ENCODE data around the gene TTC22.

The TTC22 gene

DNA sequence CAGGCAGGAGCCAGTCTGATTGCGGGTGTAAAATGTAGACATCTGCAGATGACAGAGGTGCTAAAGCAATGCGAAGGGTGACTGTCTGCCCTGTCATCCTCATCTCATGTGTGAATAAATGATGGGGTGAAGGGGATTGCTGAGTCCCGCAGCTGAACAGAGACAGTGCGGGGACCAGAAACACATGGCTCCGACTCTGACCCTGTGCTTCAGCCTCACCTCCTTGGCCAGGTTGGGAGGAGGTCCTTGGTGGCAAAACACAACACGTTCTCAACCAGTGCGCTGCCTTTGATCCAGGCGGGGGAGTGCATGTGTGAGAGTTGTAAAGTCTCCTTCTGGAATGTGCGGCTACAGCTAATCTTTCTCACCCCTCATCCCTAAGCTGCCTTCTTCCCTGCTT is 32.0 kb upstream of the TTC22 start:
- Histone ChIP-seq H3K79me2 (ENCODE audit: insufficient read depth, low read depth) (no peaks in the 10 kb centered on the region), H3K36me3 (ENCODE audit: insufficient read depth) (no peaks in the 10 kb centered on the region), H3K4me3 (IDR thresholded peaks at IDR 0.05; ENCODE audit: insufficient read depth, low read depth, low read length) (no peak overlapping the region), H3K27me3 (ENCODE audit: insufficient read depth, low read depth) (no peaks in the 10 kb centered on the region), H4K20me1 (ENCODE audit: insufficient read depth) (no peaks in the 10 kb centered on the region), H3K9ac (no peak overlapping the region), H3K4me1 (ENCODE audit: low read depth, poor library complexity, severe bottlenecking) (no peaks in the 10 kb centered on the region), H2AFZ (ENCODE audit: low read depth) (no peak overlapping the region), H3K27ac (no peak overlapping the region), H3K4me2 (no peak overlapping the region)
- TF ChIP-seq, protein P1, sequence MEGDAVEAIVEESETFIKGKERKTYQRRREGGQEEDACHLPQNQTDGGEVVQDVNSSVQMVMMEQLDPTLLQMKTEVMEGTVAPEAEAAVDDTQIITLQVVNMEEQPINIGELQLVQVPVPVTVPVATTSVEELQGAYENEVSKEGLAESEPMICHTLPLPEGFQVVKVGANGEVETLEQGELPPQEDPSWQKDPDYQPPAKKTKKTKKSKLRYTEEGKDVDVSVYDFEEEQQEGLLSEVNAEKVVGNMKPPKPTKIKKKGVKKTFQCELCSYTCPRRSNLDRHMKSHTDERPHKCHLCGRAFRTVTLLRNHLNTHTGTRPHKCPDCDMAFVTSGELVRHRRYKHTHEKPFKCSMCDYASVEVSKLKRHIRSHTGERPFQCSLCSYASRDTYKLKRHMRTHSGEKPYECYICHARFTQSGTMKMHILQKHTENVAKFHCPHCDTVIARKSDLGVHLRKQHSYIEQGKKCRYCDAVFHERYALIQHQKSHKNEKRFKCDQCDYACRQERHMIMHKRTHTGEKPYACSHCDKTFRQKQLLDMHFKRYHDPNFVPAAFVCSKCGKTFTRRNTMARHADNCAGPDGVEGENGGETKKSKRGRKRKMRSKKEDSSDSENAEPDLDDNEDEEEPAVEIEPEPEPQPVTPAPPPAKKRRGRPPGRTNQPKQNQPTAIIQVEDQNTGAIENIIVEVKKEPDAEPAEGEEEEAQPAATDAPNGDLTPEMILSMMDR (conservative IDR thresholded peaks at IDR 0.05; ENCODE audit: low read depth, low read length), result no peak

DNA sequence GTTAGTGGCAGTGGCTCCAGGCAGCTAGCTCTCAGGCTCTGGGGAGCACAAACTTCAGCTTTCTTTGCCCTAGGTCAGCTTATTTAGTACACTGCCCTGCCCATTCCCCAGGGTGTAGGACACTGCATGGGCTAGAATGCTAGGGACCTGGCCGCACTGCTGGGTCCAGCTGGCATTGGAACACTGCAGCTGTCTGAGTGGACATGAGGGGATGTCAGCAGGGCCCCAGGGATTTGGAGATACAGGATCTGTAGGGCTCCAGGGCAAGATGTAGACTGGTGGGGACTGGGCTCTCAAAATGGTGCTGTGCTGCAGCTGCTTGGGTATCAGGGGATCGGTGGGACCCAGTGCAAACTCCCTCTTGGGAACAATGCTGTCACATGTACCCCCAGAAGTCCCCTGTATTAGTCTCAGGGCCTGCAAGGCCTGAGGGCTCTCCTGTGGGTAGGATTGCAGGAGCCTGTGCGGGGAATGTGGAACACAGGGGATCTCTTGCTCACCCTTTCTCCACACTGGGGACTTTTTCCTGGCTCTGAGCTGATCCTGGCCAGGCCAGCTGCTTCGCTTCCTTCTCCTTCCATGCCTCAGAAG is 25.2 kb upstream of the TTC22 start:
- TF ChIP-seq, protein P1 (conservative IDR thresholded peaks at IDR 0.05; ENCODE audit: low read depth, low read length), result no peak
- Histone ChIP-seq H3K36me3 (ENCODE audit: insufficient read depth) (no peaks in the 10 kb centered on the region), H3K4me1 (ENCODE audit: low read depth, poor library complexity, severe bottlenecking) (no peaks in the 10 kb centered on the region), H3K9ac (no peak overlapping the region), H3K4me2 (no peak overlapping the region), H2AFZ (ENCODE audit: low read depth) (no peak overlapping the region), H3K4me3 (IDR thresholded peaks at IDR 0.05; ENCODE audit: insufficient read depth, low read depth, low read length) (no peak overlapping the region), H3K27ac (no peak overlapping the region), H4K20me1 (ENCODE audit: insufficient read depth) (no peaks in the 10 kb centered on the region), H3K27me3 (ENCODE audit: insufficient read depth, low read depth) (no peaks in the 10 kb centered on the region), H3K79me2 (ENCODE audit: insufficient read depth, low read depth) (no peaks in the 10 kb centered on the region)

DNA sequence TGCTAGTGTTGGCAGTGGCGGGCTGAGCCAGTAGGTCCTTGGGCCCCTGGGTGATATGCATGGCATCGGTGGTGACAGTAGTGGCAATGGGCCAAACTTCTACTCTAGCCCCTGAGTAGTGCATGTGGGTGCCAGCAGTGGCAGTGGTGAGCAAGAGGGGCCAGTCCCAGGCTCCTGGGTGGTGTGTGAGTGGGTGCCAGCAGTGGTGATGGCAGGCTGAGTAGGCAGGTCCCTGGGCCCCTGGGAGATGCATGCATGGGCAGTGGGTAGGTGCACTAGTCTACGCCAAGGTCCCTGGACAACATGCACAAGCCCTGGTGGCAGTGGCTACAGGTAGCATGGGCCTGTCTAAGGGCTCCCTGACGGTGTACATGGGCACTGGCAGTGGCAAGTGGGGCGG is 24.6 kb upstream of the TTC22 start:
- no peaks in the 10 kb centered on the region for H3K4me1 ChIP-seq (ENCODE audit: low read depth, poor library complexity, severe bottlenecking)
- H2AFZ ChIP-seq (ENCODE audit: low read depth), result no peak overlapping the region
- no peaks in the 10 kb centered on the region for H4K20me1 ChIP-seq (ENCODE audit: insufficient read depth)
- H3K4me2 ChIP-seq, result no peak overlapping the region
- H3K36me3 ChIP-seq (ENCODE audit: insufficient read depth), result no peaks in the 10 kb centered on the region
- H3K79me2 ChIP-seq (ENCODE audit: insufficient read depth, low read depth), result no peaks in the 10 kb centered on the region
- H3K4me3 ChIP-seq (IDR thresholded peaks at IDR 0.05; ENCODE audit: insufficient read depth, low read depth, low read length), result no peak overlapping the region
- TF ChIP-seq, protein P1 (conservative IDR thresholded peaks at IDR 0.05; ENCODE audit: low read depth, low read length), result no peak
- H3K27me3 ChIP-seq (ENCODE audit: insufficient read depth, low read depth), result no peaks in the 10 kb centered on the region
- no peak overlapping the region for H3K27ac ChIP-seq
- H3K9ac ChIP-seq, result no peak overlapping the region

DNA sequence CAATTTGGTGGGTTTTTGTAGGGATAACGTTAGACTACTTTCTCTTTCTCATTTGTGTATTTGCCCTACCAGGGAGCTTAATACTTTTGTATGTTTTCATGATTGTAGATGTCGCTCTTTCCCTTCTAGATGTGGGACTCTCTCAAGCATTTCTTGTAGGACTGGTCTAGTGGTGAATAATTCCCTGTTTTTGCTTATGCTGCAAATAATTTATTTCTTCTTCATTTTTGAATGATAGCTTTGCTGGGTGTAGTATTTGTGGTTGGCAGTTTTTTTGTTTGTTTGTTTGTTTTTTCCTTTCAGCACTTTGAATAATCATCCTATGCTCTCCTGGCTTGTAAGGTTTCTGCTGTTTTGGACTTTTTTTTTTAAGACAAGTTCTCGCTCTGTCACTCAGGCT is 22.5 kb upstream of the TTC22 start:
- Histone ChIP-seq H3K27me3 (ENCODE audit: insufficient read depth, low read depth) (no peaks in the 10 kb centered on the region), H2AFZ (ENCODE audit: low read depth) (no peak overlapping the region), H3K27ac (no peak overlapping the region), H3K9ac (no peak overlapping the region), H3K4me1 (ENCODE audit: low read depth, poor library complexity, severe bottlenecking) (no peaks in the 10 kb centered on the region), H3K4me2 (no peak overlapping the region), H3K4me3 (IDR thresholded peaks at IDR 0.05; ENCODE audit: insufficient read depth, low read depth, low read length) (no peak overlapping the region), H4K20me1 (ENCODE audit: insufficient read depth) (no peaks in the 10 kb centered on the region), H3K36me3 (ENCODE audit: insufficient read depth) (no peaks in the 10 kb centered on the region), H3K79me2 (ENCODE audit: insufficient read depth, low read depth) (no peaks in the 10 kb centered on the region)
- TF ChIP-seq, protein P1 (conservative IDR thresholded peaks at IDR 0.05; ENCODE audit: low read depth, low read length), result no peak

All from KMS-11 (cell line).